ENCODE measurements around the gene NCKAP5L.

DNA sequence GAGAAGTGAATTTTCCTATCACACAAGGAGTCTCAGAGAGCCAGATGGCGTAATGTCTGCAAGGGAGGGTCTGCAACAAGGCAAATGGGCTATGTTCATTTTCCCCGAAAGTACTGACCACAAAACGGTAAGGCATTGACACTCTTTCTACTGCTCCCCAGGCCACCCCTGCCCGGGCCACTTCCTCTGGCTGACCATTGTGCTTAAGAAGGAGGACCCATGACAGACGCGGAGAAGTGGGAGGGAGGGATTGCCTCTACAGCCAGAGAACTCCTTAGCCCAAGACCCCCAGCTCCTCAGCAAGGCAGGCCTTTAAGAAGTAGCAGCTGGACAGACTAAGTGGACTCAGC is 1.2 kb downstream of the NCKAP5L start:
- TF ChIP-seq, protein P1, sequence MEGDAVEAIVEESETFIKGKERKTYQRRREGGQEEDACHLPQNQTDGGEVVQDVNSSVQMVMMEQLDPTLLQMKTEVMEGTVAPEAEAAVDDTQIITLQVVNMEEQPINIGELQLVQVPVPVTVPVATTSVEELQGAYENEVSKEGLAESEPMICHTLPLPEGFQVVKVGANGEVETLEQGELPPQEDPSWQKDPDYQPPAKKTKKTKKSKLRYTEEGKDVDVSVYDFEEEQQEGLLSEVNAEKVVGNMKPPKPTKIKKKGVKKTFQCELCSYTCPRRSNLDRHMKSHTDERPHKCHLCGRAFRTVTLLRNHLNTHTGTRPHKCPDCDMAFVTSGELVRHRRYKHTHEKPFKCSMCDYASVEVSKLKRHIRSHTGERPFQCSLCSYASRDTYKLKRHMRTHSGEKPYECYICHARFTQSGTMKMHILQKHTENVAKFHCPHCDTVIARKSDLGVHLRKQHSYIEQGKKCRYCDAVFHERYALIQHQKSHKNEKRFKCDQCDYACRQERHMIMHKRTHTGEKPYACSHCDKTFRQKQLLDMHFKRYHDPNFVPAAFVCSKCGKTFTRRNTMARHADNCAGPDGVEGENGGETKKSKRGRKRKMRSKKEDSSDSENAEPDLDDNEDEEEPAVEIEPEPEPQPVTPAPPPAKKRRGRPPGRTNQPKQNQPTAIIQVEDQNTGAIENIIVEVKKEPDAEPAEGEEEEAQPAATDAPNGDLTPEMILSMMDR (IDR thresholded peaks at IDR 0.05; ENCODE audit: insufficient read depth, low read length, poor library complexity, severe bottlenecking), result no peak
- TF ChIP-seq EZH2phosphoT487 (conservative IDR thresholded peaks at IDR 0.05; ENCODE audit: low read length), result no peak

Measured in SU-DHL-6 (cell line).